ENCODE data around the gene GRK5.
"Not testable (repeated sequence)": the region's sequence is repeated elsewhere in the genome, so short reads cannot be mapped to it uniquely, and the experiment has no call there.

GRK5 gene

DNA sequence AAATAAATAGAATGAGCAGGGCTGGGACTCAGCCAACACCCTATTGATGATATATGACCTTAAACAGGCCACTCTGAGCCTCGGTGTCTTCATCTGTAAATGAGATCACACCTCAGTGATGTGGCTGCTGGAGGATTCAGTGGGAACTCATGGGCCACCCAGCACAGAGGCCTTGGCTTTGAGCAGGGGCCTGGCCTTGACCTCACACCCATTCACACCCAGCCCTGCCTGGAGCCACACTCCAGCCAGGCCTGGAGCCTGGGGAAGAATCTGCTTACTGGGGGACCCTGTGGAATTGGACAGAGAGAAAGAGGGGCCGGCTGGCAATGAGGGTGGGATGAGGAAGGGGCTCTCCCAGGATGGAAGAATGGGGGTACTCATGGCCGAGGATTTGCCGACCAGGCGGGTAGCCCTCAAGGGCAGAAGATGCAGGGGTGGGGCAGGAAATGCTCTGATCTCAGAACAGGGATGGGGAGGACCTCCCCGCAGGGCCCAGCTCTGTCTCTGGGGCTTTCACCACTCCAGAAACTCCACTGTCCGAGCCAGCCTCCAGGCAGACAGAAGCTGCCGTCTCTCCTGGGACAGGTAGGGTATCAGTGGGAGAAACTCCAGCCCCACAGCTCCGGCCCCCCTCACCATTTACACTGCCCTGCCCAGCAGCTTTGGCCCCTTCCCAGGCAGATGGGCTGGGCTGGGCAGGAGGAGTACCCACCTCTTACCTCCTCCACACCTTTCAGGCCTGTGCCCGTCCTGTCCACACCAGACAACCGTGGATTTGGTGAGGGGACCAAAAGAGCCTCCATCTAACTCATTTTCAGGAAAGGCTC is 253.2 kb downstream of the GRK5 start:
- no peaks in the 10 kb centered on the region for H3K27me3 ChIP-seq
- no peak for TF ChIP-seq CTCF (IDR thresholded peaks at IDR 0.05; ENCODE audit: low read depth, low read length)
- no peaks in the 10 kb centered on the region for H3K9me3 ChIP-seq
- H3K4me3 ChIP-seq (ENCODE audit: low read depth, low read length) = no peak overlapping the region
- DNase-seq = no peak
- no peaks in the 10 kb centered on the region for H3K36me3 ChIP-seq
- H3K4me1 ChIP-seq = no peaks in the 10 kb centered on the region

DNA sequence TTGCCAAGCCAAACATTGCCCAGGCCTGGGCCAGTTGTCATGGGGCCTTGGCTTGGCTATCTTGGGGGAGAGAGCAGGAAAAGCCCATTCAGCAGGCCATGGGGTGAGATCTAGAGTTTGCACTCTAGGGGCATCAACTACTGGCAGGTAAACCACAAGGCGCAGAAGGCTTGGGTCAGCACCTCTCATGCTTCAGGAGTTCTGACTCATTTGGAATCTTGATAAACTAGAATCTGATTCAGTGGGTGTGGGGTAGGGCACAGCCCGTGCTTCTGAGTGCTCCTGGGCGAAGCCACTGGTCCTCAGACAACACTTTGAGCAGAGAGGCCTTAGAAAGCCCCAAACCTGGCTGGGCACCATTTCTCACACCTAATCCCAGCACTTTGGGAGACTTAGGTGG is 254.0 kb downstream of the GRK5 start:
- Histone ChIP-seq H3K9me3 (no peaks in the 10 kb centered on the region), H3K4me1 (no peaks in the 10 kb centered on the region), H3K27me3 (no peaks in the 10 kb centered on the region), H3K4me3 (ENCODE audit: low read depth, low read length) (no peak overlapping the region), H3K36me3 (no peaks in the 10 kb centered on the region)
- no peak for DNase-seq
- no peak for TF ChIP-seq CTCF (IDR thresholded peaks at IDR 0.05; ENCODE audit: low read depth, low read length)

DNA sequence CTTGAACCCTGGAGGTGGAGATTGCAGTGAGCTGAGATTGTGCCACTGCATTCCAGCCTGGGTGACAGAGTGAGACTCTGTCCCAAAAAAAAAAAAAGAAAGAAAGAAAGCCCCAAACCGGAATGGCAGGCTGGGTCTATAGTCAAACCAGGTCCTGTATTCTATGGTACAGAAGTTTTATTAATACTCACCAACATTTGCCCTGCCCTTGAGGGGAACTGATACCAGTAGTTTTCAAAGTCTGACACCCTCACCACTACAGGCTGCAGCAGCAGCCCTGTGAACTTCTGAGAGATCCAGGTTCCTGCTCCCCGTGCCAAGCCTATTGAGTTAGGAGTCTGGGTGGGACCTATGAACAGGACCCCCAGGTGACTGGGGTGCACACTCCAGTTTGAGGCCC is 254.6 kb downstream of the GRK5 start:
- H3K4me3 ChIP-seq (ENCODE audit: low read depth, low read length) = no peak overlapping the region

DNA sequence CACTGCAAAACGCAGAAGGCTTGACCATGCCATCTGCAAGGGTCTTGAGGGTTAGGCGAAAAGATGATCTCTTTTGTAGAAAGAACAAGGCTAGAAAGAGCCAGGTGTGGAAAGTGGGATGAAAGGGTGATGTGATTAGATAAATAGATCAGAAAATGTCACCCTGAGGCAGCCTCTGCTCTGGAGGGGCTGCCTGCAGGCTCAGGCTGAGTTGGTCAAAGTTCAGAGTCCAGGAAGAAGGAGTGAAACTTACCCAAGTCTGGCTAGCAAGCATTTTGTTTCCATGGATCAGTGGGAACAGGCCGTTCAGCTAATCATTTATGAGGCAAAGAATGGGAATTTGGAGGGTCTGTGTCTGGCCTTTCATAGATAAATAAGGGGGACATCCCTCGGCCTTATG is 255.4 kb downstream of the GRK5 start:
- TF ChIP-seq CTCF (IDR thresholded peaks at IDR 0.05; ENCODE audit: low read depth, low read length) = no peak
- H3K4me3 ChIP-seq (ENCODE audit: low read depth, low read length) = no peak overlapping the region
- H3K27me3 ChIP-seq = no peaks in the 10 kb centered on the region
- no peak for DNase-seq
- no peaks in the 10 kb centered on the region for H3K36me3 ChIP-seq
- H3K9me3 ChIP-seq = no peaks in the 10 kb centered on the region
- H3K4me1 ChIP-seq = no peaks in the 10 kb centered on the region

More for the DNA sequence above, 254.6 kb downstream of the GRK5 start:
- no peaks in the 10 kb centered on the region for H3K9me3 ChIP-seq
- no peaks in the 10 kb centered on the region for H3K4me1 ChIP-seq
- no peaks in the 10 kb centered on the region for H3K27me3 ChIP-seq
- no peak for TF ChIP-seq CTCF (IDR thresholded peaks at IDR 0.05; ENCODE audit: low read depth, low read length)
- H3K36me3 ChIP-seq = no peaks in the 10 kb centered on the region
- no peak for DNase-seq

DNA sequence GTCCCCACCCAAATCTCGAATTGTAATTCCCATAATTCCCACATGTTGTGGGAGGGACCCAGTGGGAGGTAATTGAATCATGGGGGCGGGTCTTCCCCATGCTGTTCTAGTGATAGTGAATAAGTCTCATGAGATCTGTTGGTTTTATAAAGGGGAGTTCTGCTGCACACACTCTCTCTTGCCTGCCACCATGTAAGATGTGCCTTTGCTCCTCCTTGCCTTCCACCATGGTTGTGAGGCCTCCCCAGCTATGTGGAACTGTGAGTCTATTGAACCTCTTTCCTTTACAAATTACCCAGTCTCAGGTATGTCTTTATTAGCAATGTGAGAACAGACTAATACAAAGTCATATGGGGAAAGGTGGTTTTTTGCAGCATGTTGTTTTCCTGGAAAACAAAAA is 255.8 kb downstream of the GRK5 start:
- not testable (repeated sequence) for H3K36me3 ChIP-seq; DNase-seq; H3K4me1 ChIP-seq; H3K27me3 ChIP-seq; H3K9me3 ChIP-seq; H3K4me3 ChIP-seq (ENCODE audit: low read depth, low read length)

DNA sequence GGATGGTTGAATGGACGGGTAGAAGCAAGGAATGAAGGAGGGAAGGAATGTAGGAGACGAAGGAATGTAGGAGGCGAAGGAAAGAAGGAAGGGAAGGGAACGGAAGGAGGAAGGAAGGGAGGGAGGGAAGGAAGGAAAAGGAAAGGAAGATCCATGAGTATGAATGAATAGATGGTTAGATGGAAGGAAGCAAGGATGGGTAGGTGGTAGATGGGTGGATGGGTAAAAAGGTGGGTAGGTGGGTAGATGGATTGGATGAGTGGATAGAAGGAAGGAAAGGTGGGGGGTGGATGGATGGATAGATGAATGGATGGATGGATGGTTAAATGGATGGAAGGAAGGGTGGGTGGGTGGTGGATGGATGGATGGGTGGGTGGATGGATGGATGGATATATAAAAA is 257.7 kb downstream of the GRK5 start:
- H3K4me1 ChIP-seq = no peaks in the 10 kb centered on the region
- no peaks in the 10 kb centered on the region for H3K9me3 ChIP-seq
- no peaks in the 10 kb centered on the region for H3K36me3 ChIP-seq
- no peak for TF ChIP-seq CTCF (IDR thresholded peaks at IDR 0.05; ENCODE audit: low read depth, low read length)
- DNase-seq = no peak
- no peaks in the 10 kb centered on the region for H3K27me3 ChIP-seq
- no peak overlapping the region for H3K4me3 ChIP-seq (ENCODE audit: low read depth, low read length)
